Chondrocyte (in vitro differentiated cells): ENCODE measurements around the gene BOC. TPM values are rescaled to one million over a fixed set of nuclear protein-coding genes. Genes with fewer than 3 reads are reported as not detected.

Experiments
- DNase-seq: peaks from one replicate; pipeline ENCODE4 v3.0.0; 2021; ENCODE audit warnings: mixed read lengths, low spot score
- H3K27ac Mint-ChIP-seq: one replicate; pipeline ENCODE4 v1.8.0; 2021; ENCODE audit warnings: mild to moderate bottlenecking, moderate library complexity, mixed read lengths; ENCODE audit not compliant: unreplicated experiment
- H3K27me3 Mint-ChIP-seq: 2 replicates; pipeline ENCODE4 v1.8.0; 2021; ENCODE audit warnings: low read depth, mixed read lengths
- H3K36me3 Mint-ChIP-seq: 2 replicates; pipeline ENCODE4 v1.8.0; 2021; ENCODE audit warnings: low read depth, mixed read lengths
- H3K4me1 Mint-ChIP-seq: 2 replicates; pipeline ENCODE4 v1.8.0; 2021; ENCODE audit warnings: low read depth, mild to moderate bottlenecking, mixed read lengths
- H3K4me3 Mint-ChIP-seq: one replicate; pipeline ENCODE4 v1.8.0; 2021; ENCODE audit warnings: mild to moderate bottlenecking, moderate library complexity, mixed read lengths; ENCODE audit not compliant: unreplicated experiment
- H3K9me3 Mint-ChIP-seq: 2 replicates; pipeline ENCODE4 v1.8.0; 2021; ENCODE audit warnings: low read depth, mixed read lengths
- CTCF ChIP-seq: fragments of 200-600 bp; sonication (generic); IDR thresholded peaks from 2 replicates; pipeline ENCODE4 v1.5.0; 2021; ENCODE audit warnings: antibody characterized with exemption, mild to moderate bottlenecking, moderate library complexity
- total RNA-seq: library from RNA; stranded (reverse); gene quantifications from 3 replicates; pipeline ENCODE4 v1.2.1, GENCODE V29; 2021

The BOC gene
- total RNA-seq, 1 donor from 2014 or later = 7.3 TPM

DNA sequence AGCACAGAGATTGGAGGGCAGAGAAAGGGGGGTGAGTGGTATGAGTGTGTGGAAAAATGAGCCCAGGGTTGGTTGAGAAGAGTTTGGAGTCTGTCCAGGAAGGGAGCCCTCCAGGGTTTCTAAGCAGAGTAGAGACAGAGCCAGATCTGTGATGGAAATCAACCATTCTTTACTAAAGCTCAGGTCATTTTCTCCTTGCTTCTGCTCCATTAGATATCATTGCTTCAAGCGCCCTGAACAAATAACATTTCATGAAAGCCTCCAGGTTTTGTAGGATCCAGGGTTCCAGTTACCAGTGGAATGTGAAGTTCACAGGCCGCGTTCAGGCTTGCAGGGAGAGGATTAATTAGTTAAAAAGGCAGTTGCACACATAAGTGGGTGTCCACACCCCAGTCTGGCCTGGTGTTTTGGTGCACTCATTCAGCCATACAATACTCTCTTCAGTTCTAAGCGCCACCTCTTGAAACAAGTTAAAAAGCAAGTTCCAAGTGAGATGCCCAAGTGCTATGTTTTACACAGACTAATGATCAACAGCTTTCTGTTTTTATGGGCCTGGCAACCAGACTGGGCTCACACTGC lies 16.4 kb upstream of the BOC start:
- no peaks in the 10 kb centered on the region for H3K36me3 Mint-ChIP-seq
- H3K4me1 Mint-ChIP-seq = peaks cover 14% of the 10 kb centered on the region
- no peak for DNase-seq
- no peak overlapping the region for H3K4me3 Mint-ChIP-seq
- TF ChIP-seq CTCF = no peak
- peaks cover 3% of the 10 kb centered on the region for H3K9me3 Mint-ChIP-seq
- H3K27ac Mint-ChIP-seq = no peak overlapping the region
- H3K27me3 Mint-ChIP-seq = no peaks in the 10 kb centered on the region

DNA sequence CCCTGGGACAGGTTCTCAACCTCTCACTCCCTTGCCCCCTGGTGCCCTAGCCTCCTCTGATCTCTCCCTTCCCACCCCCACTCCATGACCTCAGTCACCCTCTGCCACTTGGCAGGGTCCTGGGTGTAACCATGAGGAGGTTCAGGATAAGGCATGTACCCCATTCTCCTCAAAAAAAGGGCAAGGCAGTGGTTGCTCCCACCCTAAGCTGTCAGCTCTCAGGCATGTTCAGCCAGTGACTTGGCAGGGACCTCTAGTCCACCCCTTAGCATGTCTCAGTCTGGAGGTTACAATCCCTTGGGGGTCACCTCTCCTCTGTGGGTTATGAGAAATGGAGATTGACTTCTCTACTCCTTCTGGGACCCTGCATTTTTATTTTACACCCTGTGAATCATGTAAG lies 11.0 kb upstream of the BOC start:
- Mint-ChIP-seq H3K27me3 (no peaks in the 10 kb centered on the region), H3K36me3 (no peaks in the 10 kb centered on the region), H3K27ac (no peak overlapping the region), H3K4me3 (no peak overlapping the region), H3K4me1 (no peaks in the 10 kb centered on the region), H3K9me3 (peaks cover 3% of the 10 kb centered on the region)
- DNase-seq = no peak
- no peak for TF ChIP-seq CTCF

DNA sequence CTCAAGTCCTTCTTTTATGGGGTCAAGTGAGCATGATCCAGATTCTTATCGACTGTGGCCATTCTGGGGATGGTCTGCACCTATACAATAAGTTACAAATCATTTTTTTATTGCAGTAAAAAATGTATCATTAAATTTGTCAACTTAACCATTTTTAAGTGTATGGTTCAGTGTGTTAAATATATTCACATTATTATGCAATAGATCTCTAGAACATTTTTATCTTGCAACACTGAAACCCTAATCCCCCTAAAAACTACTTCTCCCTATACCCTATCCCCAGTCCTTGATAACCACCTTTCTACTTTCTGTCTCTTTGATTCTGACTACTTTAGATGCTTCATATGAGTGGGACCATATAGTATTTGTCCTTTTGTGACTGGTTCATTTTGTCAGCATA lies 10.4 kb upstream of the BOC start:
- DNase-seq = no peak
- no peak for TF ChIP-seq CTCF
- H3K27me3 Mint-ChIP-seq = no peaks in the 10 kb centered on the region
- no peak overlapping the region for H3K4me3 Mint-ChIP-seq
- H3K36me3 Mint-ChIP-seq = no peaks in the 10 kb centered on the region
- H3K9me3 Mint-ChIP-seq = peaks cover 3% of the 10 kb centered on the region
- no peaks in the 10 kb centered on the region for H3K4me1 Mint-ChIP-seq
- H3K27ac Mint-ChIP-seq = no peak overlapping the region

DNA sequence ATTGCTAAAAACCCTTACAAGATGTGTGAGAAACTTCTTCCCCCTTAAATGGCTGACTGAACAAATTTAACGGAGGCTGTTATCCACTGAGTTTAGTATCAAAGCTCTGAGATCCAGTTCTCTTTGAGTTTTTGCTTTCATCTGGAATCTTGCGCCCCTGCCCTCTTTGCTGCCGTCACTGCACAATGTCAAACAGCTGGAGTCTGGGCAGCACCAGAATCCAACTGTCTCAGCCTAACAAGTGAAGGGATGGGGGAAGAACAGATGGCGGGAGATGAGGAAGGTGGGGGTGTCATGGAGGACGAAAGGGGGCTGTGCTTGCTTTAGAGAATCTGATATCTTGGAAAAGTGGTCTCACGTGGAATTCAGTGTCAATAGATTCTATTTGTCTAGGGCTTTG lies 7.0 kb upstream of the BOC start:
- no peaks in the 10 kb centered on the region for H3K9me3 Mint-ChIP-seq
- no peaks in the 10 kb centered on the region for H3K4me1 Mint-ChIP-seq
- no peak for DNase-seq
- TF ChIP-seq CTCF = no peak
- no peaks in the 10 kb centered on the region for H3K27me3 Mint-ChIP-seq
- H3K27ac Mint-ChIP-seq = no peak overlapping the region
- H3K4me3 Mint-ChIP-seq = no peak overlapping the region
- no peaks in the 10 kb centered on the region for H3K36me3 Mint-ChIP-seq

- DNase-seq = no peak
- no peaks in the 10 kb centered on the region for H3K9me3 Mint-ChIP-seq
These were observed 5.9 kb upstream of the BOC start for GRCh38 chr3:113205481-113205880.

More at GRCh38 chr3:113205481-113205880, 5.9 kb upstream of the BOC start:
- TF ChIP-seq CTCF = no peak
- no peak overlapping the region for H3K27ac Mint-ChIP-seq
- no peaks in the 10 kb centered on the region for H3K36me3 Mint-ChIP-seq
- no peak overlapping the region for H3K4me3 Mint-ChIP-seq
- H3K27me3 Mint-ChIP-seq = no peaks in the 10 kb centered on the region
- H3K4me1 Mint-ChIP-seq = no peaks in the 10 kb centered on the region
